ENCODE data around the gene DSC2. TPM values are rescaled to one million over a fixed set of nuclear protein-coding genes. Genes with fewer than 3 reads are reported as not detected.

Gene DSC2
- total and polyA plus RNA-seq, 2 of the 8 experiments (the other 6 are each of a cell fraction or from before 2014, with no cell fraction given) = 4.6 to 39.7 TPM

- no peak for TF ChIP-seq YY1 (IDR thresholded peaks at IDR 0.05; ENCODE audit: low read depth, low read length)
- no peak for TF ChIP-seq ATF3 (IDR thresholded peaks at IDR 0.05; ENCODE audit: insufficient read depth, low read depth, low read length)
- no peak for TF ChIP-seq SIRT6 (IDR thresholded peaks at IDR 0.05; ENCODE audit: low read length)
- TF ChIP-seq, protein P1, sequence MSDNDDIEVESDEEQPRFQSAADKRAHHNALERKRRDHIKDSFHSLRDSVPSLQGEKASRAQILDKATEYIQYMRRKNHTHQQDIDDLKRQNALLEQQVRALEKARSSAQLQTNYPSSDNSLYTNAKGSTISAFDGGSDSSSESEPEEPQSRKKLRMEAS (IDR thresholded peaks at IDR 0.05) = no peak
- TF ChIP-seq FOSL1 (IDR thresholded peaks at IDR 0.05; ENCODE audit: insufficient read depth, low read depth, low read length) = no peak
- TF ChIP-seq TBP (IDR thresholded peaks at IDR 0.05; ENCODE audit: low read depth, low read length) = no peak
- no peak for TF ChIP-seq TAF1 (IDR thresholded peaks at IDR 0.05; ENCODE audit: low read depth, low read length)
Measured at GRCh38 chr18:31050635-31051034, 51.6 kb downstream of the DSC2 start (continued).

Data from H1 (cell line).